ENCODE measurements around the gene EFHC1.
"Not testable (repeated sequence)": the region's sequence is repeated elsewhere in the genome, so short reads cannot be mapped to it uniquely, and the experiment has no call there.

Gene EFHC1

DNA sequence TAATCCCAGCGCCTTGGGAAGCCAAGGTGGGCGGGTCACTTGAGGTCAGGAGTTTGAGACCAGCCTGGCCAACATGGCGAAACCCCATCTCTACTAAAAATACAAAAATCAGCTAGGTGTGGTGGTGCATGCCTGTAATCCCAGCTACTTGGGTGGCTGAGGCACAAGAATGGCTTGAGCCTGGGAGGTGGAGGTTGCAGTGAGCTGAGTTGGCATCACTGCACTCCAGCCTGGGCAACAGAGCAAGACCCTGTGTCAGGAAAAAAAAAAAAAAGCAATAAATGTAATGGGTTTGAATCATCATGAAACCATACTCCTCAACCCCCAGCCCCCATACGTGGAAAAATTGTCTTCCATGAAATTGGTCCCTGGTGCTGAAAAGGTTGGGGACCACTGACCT is 32.0 kb upstream of the EFHC1 start:
- not testable (repeated sequence) for H3K9me3 ChIP-seq (ENCODE audit: control insufficient read depth in 1 of 2, low read length in 2 of 2); H3K36me3 ChIP-seq (ENCODE audit: control insufficient read depth in 1 of 2, insufficient read depth in 2 of 2, low read length in 2 of 2); H3K27ac ChIP-seq (ENCODE audit: low read length); H3K4me3 ChIP-seq (ENCODE audit: low read depth in 1 of 2, low read length in 2 of 2); H3K27me3 ChIP-seq (ENCODE audit: low read depth, low read length)
- H3K4me1 ChIP-seq (ENCODE audit: control insufficient read depth in 1 of 2, insufficient read depth in 2 of 2, low read length in 2 of 2), result peaks cover 18 to 24% of the 10 kb centered on the region in 2 donors

DNA sequence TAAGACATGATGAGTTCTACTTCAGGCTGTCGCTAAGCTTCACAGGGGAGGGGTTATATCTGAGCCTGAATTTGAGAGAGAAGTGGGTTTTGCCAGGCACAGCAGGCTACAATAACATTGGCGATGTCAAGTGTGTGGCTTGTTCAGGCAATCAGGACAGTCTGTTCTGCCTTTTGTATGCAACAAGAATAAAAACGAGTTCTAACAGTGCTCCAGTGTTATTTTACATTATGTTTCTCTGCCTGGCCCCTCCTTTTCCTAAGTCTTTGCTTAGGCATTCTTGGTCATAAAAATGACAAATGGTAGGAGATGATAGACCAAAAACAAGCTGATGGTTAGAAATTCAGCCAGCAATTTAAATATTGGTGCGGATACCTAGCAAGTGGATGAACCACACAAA is 31.4 kb upstream of the EFHC1 start:
- H3K27me3 ChIP-seq (ENCODE audit: low read depth, low read length), result no peaks in the 10 kb centered on the region
- H3K27ac ChIP-seq (ENCODE audit: low read length), result peak overlapping the region; percentile 70
- H3K36me3 ChIP-seq (ENCODE audit: control insufficient read depth in 1 of 2, insufficient read depth in 2 of 2, low read length in 2 of 2), result no peaks in the 10 kb centered on the region
- no peak overlapping the region for H3K4me3 ChIP-seq (ENCODE audit: low read depth in 1 of 2, low read length in 2 of 2)
- peaks cover 18 to 24% of the 10 kb centered on the region in 2 donors for H3K4me1 ChIP-seq (ENCODE audit: control insufficient read depth in 1 of 2, insufficient read depth in 2 of 2, low read length in 2 of 2)
- H3K9me3 ChIP-seq (ENCODE audit: control insufficient read depth in 1 of 2, low read length in 2 of 2), result no peaks in the 10 kb centered on the region

DNA sequence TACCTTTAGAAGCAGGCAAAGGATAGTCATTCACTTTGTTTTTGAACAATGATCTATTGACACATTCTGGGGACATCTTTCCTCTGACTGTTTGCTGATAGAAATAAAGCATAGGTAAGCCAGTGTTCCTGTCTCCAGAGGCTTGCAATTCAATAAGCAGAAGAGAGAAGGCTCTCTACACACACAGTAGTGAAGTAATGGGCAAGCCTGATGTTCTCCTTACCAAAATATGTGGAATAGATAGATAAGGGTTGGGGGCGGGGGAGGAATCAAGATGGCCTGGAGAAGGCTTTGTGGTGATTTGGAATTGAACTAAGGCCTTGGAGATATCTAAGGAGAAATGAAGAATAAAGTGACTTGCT is 30.9 kb upstream of the EFHC1 start:
- H3K9me3 ChIP-seq (ENCODE audit: control insufficient read depth in 1 of 2, low read length in 2 of 2), result no peaks in the 10 kb centered on the region
- peak overlapping the region; percentile 70 for H3K27ac ChIP-seq (ENCODE audit: low read length)
- H3K4me1 ChIP-seq (ENCODE audit: control insufficient read depth in 1 of 2, insufficient read depth in 2 of 2, low read length in 2 of 2), result peaks cover 18 to 24% of the 10 kb centered on the region in 2 donors
- no peaks in the 10 kb centered on the region for H3K27me3 ChIP-seq (ENCODE audit: low read depth, low read length)
- H3K4me3 ChIP-seq (ENCODE audit: low read depth in 1 of 2, low read length in 2 of 2), result no peak overlapping the region
- no peaks in the 10 kb centered on the region for H3K36me3 ChIP-seq (ENCODE audit: control insufficient read depth in 1 of 2, insufficient read depth in 2 of 2, low read length in 2 of 2)

DNA sequence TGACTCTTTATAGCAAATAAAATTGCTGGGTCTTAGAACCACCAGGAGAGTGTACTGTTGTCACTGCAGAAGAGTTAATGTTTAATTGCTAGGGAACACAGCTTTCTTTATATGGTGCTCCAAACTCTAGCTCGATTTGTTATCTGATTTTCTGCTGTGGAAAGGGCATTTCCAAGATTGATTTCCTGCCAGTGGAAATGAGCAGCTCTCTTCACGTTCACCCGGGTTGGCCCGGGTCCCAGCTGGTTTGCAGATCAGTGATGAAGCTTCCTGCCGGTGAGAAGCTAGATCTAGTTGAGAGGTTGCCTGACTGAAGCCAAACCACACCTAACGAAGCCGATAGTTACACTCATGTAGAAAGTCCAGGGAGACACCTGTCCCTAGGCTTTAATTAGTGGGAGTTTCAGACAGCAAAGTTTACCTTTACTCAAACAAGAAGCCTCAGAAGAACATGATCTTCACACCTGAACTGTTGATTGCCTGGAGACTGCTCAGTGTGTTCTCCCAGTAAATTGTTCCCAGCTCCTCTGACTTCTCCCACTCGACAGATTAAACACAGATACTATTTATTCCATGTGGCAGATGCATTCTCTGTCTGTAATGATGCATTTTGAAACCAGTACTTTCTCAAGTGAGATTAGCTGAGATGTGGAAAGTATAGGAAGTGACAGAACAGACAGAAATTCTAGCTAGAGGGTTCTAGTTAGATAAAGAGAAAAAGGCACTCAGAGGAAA is 30.3 kb upstream of the EFHC1 start:
- peak overlapping the region; percentile 70 for H3K27ac ChIP-seq (ENCODE audit: low read length)
- H3K27me3 ChIP-seq (ENCODE audit: low read depth, low read length), result no peaks in the 10 kb centered on the region
- peaks cover 18 to 24% of the 10 kb centered on the region in 2 donors for H3K4me1 ChIP-seq (ENCODE audit: control insufficient read depth in 1 of 2, insufficient read depth in 2 of 2, low read length in 2 of 2)
- H3K36me3 ChIP-seq (ENCODE audit: control insufficient read depth in 1 of 2, insufficient read depth in 2 of 2, low read length in 2 of 2), result no peaks in the 10 kb centered on the region
- no peak overlapping the region for H3K4me3 ChIP-seq (ENCODE audit: low read depth in 1 of 2, low read length in 2 of 2)
- H3K9me3 ChIP-seq (ENCODE audit: control insufficient read depth in 1 of 2, low read length in 2 of 2), result no peaks in the 10 kb centered on the region

DNA sequence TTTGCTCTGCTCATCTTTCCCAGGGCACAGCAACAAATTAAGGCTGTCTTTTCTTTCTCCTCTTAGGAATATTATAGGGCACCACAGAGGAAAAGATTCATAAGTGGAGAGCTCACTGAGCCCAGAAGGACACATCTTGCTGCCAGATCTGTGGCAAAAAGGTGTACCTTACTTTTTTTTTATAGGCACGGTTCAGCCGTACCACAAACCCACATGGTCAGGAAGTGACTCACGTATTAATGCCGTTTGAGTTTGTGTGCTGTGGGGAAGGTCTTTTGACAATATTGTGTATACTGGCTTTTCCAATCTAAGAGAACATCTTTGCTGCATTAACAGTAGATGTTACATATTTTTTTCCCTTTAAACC is 29.8 kb upstream of the EFHC1 start:
- Histone ChIP-seq H3K9me3 (ENCODE audit: control insufficient read depth in 1 of 2, low read length in 2 of 2) (no peaks in the 10 kb centered on the region), H3K36me3 (ENCODE audit: control insufficient read depth in 1 of 2, insufficient read depth in 2 of 2, low read length in 2 of 2) (no peaks in the 10 kb centered on the region), H3K4me1 (ENCODE audit: control insufficient read depth in 1 of 2, insufficient read depth in 2 of 2, low read length in 2 of 2) (peaks cover 18 to 24% of the 10 kb centered on the region in 2 donors), H3K27ac (ENCODE audit: low read length) (peak overlapping the region; percentile 70), H3K4me3 (ENCODE audit: low read depth in 1 of 2, low read length in 2 of 2) (no peak overlapping the region), H3K27me3 (ENCODE audit: low read depth, low read length) (no peaks in the 10 kb centered on the region)

DNA sequence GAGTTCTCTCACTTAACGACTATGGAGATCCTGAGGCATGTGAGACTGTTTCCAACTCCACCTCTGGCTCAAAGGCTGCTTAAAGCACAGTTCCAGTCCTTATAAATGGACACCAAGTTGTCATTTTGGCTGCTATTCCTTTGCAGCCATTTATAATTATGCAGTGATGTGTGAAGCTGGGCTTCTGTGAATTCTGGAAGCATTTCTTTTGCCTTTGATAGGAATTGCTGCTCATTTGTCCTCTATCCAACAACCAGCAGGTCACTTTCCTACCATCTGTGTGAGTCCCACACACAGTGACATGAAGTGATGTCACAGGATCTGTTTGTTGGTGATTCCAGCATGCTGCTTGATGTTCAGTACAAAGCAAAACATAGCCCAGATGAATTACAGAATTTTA is 28.5 kb upstream of the EFHC1 start:
- Histone ChIP-seq H3K27ac (ENCODE audit: low read length) (no peak overlapping the region), H3K9me3 (ENCODE audit: control insufficient read depth in 1 of 2, low read length in 2 of 2) (no peaks in the 10 kb centered on the region), H3K4me3 (ENCODE audit: low read depth in 1 of 2, low read length in 2 of 2) (no peak overlapping the region), H3K36me3 (ENCODE audit: control insufficient read depth in 1 of 2, insufficient read depth in 2 of 2, low read length in 2 of 2) (no peaks in the 10 kb centered on the region), H3K4me1 (ENCODE audit: control insufficient read depth in 1 of 2, insufficient read depth in 2 of 2, low read length in 2 of 2) (peaks cover 18 to 24% of the 10 kb centered on the region in 2 donors), H3K27me3 (ENCODE audit: low read depth, low read length) (no peaks in the 10 kb centered on the region)

DNA sequence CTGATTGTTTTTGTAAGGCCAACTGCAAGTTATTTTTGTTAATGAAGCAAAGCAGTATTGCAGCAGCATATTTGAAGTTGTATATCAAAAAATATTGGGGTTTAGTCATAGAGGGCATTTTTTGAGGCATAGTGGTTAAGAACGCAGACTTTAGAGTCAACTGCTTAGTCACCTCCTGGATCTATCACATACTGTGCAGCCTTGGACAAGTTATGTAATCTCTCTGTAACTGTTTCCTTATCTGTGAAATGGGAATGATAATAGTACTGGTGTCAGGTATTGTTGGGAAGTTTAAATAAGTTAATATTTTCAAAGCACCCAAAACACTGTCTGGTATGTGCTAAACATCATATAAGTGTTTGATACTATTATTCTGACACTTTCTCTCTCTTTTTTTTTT is 27.2 kb upstream of the EFHC1 start:
- Histone ChIP-seq H3K27me3 (ENCODE audit: low read depth, low read length) (no peaks in the 10 kb centered on the region), H3K9me3 (ENCODE audit: control insufficient read depth in 1 of 2, low read length in 2 of 2) (no peaks in the 10 kb centered on the region), H3K36me3 (ENCODE audit: control insufficient read depth in 1 of 2, insufficient read depth in 2 of 2, low read length in 2 of 2) (no peaks in the 10 kb centered on the region), H3K27ac (ENCODE audit: low read length) (no peak overlapping the region), H3K4me1 (ENCODE audit: control insufficient read depth in 1 of 2, insufficient read depth in 2 of 2, low read length in 2 of 2) (peaks cover 18 to 24% of the 10 kb centered on the region in 2 donors), H3K4me3 (ENCODE audit: low read depth in 1 of 2, low read length in 2 of 2) (no peak overlapping the region)

DNA sequence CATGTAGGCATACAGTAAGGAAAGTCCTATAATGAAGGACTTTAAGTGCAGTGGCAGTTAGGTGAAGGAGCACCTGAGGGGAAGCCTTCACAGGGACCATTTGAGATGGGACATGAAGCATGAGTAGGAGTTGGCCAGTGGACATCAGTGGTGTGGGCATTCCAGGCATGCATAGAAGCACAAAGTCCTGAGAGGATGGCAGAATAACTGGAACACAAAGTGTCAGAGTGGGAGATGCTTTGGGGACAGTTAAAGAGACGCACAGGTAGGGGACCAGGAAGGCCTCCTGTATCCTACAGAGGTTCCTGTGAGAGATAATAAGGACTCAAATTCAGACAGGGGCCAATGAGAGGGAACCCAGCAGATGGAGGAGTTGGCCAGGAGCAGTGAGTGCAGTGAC is 26.4 kb upstream of the EFHC1 start:
- no peaks in the 10 kb centered on the region for H3K9me3 ChIP-seq (ENCODE audit: control insufficient read depth in 1 of 2, low read length in 2 of 2)
- peaks cover 15 to 21% of the 10 kb centered on the region in 2 donors for H3K4me1 ChIP-seq (ENCODE audit: control insufficient read depth in 1 of 2, insufficient read depth in 2 of 2, low read length in 2 of 2)
- no peaks in the 10 kb centered on the region for H3K27me3 ChIP-seq (ENCODE audit: low read depth, low read length)
- no peak overlapping the region for H3K27ac ChIP-seq (ENCODE audit: low read length)
- no peak overlapping the region for H3K4me3 ChIP-seq (ENCODE audit: low read depth in 1 of 2, low read length in 2 of 2)
- H3K36me3 ChIP-seq (ENCODE audit: control insufficient read depth in 1 of 2, insufficient read depth in 2 of 2, low read length in 2 of 2), result no peaks in the 10 kb centered on the region

DNA sequence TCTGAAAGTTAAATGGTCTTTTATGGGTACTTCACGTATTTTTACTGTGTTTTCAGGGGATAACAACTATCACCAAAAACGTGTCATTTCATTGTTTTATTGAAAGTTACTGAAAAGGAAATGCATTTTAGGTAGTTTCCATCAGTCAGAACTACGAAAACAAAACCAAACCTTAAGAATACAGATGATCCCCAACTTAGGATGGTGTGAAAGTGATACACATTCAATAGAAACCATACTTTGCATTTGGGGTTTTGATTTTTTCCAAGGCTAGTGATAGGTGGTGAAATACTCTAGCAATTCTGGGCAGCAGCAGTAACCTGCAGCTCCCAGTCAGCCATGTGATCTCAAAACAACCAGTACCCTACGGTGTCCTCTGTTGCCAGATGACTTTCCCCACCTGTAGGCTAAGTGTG is 25.9 kb upstream of the EFHC1 start:
- Histone ChIP-seq H3K27ac (ENCODE audit: low read length) (no peak overlapping the region), H3K4me1 (ENCODE audit: control insufficient read depth in 1 of 2, insufficient read depth in 2 of 2, low read length in 2 of 2) (peaks cover 10 to 18% of the 10 kb centered on the region in 2 donors), H3K36me3 (ENCODE audit: control insufficient read depth in 1 of 2, insufficient read depth in 2 of 2, low read length in 2 of 2) (no peaks in the 10 kb centered on the region)

DNA sequence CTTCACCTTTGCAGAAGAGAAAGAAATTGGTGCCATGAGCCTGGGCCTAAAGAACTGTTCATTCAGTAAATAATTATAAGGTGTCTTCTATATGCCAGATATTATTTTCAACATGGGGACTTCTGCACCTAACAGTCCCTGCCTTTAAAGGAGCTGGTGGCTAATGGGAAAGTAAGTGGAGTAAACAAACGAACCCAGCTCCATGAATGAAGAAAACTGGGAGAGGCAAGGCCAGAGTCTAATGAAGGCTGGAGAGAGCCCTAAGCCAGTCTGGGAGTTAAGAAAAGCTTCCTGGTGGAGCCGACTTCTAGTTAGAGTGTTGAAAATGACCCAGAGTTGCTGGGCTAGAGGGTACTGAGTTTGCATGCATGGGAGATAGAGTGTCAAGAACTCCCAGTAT is 24.2 kb upstream of the EFHC1 start:
- Histone ChIP-seq H3K36me3 (ENCODE audit: control insufficient read depth in 1 of 2, insufficient read depth in 2 of 2, low read length in 2 of 2) (no peaks in the 10 kb centered on the region), H3K4me1 (ENCODE audit: control insufficient read depth in 1 of 2, insufficient read depth in 2 of 2, low read length in 2 of 2) (peaks cover 0 to 7% of the 10 kb centered on the region in 2 donors), H3K9me3 (ENCODE audit: control insufficient read depth in 1 of 2, low read length in 2 of 2) (no peaks in the 10 kb centered on the region), H3K27me3 (ENCODE audit: low read depth, low read length) (no peaks in the 10 kb centered on the region), H3K4me3 (ENCODE audit: low read depth in 1 of 2, low read length in 2 of 2) (no peak overlapping the region), H3K27ac (ENCODE audit: low read length) (peak overlapping the region; percentile 30)

More for the DNA sequence above, 25.9 kb upstream of the EFHC1 start:
- Histone ChIP-seq H3K9me3 (ENCODE audit: control insufficient read depth in 1 of 2, low read length in 2 of 2) (no peaks in the 10 kb centered on the region), H3K4me3 (ENCODE audit: low read depth in 1 of 2, low read length in 2 of 2) (no peak overlapping the region), H3K27me3 (ENCODE audit: low read depth, low read length) (no peaks in the 10 kb centered on the region)

DNA sequence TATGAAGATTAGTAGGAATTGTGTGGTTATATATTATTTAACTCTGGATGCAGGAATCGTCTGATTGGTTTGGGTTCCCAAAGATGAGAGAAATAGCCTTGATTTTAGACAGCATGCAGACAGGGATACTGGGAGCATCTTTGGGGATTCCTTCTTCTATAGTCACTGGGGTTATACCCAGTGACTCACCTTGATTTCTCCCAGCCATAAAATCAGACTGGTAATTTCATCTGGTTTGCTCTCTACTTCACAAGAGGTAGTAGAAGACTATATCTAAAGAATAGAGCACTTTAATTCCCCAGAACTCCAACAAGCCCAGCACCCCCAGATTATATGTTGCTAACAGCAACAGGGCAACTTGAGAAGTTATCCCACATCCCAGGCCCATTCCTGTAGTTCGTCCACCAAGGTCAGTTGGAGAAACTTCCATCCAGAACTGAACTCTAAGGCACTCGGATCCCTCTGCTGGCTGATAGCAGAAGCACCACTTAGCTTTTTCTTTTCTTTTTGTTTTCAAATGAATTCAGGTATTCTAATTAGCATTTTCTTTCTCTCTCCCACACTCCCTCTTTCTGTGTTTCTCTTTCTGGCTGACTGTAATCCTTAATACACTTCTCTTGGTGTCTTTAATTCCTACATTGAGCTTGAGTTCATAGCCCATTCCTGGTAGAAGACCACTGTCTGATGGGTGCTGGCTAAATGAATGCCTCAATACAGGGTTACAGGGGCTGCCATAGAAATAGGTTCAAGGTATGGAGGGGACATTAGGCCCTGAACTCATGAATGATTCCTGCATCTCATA is 20.4 kb upstream of the EFHC1 start:
- Histone ChIP-seq H3K4me1 (ENCODE audit: control insufficient read depth in 1 of 2, insufficient read depth in 2 of 2, low read length in 2 of 2) (peaks cover 0 to 6% of the 10 kb centered on the region in 2 donors), H3K9me3 (ENCODE audit: control insufficient read depth in 1 of 2, low read length in 2 of 2) (no peaks in the 10 kb centered on the region), H3K4me3 (ENCODE audit: low read depth in 1 of 2, low read length in 2 of 2) (no peak overlapping the region), H3K27me3 (ENCODE audit: low read depth, low read length) (no peaks in the 10 kb centered on the region), H3K27ac (ENCODE audit: low read length) (no peak overlapping the region), H3K36me3 (ENCODE audit: control insufficient read depth in 1 of 2, insufficient read depth in 2 of 2, low read length in 2 of 2) (peaks cover 14 to 20% of the 10 kb centered on the region in 2 donors)

Data from muscle layer of duodenum (tissue), 2 donors.